ENCODE measurements around the gene ISLR2.
"Not testable (repeated sequence)": the region's sequence is repeated elsewhere in the genome, so short reads cannot be mapped to it uniquely, and the experiment has no call there.

Gene ISLR2

DNA sequence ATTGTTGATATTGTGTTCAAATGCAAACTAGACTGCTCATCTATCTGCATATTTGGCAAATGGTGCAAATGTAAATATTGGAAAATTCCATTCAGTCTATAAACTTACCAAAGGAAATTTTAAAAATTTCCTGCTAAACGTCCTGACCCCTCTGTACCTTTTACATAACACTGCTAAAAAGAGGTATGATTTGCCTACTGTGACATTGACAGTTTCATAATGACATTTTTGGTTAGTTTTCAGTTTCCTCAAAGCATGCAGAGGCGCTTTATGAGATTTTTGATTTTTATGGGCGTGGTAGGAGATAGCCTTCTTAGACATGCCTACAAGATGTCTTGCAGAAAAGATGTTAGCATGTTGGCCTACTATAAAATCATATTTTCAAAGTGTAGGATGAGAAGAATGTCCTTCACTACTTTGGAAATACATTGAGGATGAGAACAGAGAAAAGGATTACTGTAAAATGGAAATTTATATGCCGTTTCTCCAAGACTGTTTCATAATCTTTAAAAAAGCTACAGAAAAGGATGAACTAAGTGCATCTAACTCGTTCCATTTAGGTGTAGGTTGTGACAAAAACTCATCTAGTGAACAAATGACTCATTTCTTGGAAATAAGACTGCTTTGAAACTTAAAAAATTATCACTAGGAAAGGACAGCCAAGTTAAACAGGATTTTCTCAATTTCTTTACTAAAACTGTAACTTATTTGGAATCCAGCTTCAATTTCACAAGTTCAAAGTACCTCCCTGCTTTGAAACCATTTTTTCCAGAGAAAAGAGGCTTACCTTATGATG, 28.7 kb downstream of the ISLR2 start:
- no peak for DNase-seq

DNA sequence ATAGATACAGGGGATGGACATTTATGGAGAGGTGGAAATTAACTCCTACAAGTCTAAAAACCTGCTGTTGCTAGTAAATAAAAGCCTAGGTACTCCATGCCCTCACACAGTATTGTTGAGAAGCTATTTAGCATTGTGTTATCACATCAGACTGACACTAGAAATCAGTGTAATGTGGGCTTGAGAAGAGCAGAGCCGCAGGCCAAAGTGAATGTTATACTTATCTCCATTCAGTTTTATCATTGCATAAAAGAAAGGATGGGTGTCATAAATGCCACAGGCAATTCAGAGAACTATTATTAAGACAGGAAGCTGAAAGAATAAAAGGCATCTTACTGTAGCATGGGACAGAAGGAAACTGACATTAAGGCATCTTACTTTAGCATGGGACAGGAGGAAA, 29.4 kb downstream of the ISLR2 start:
- DNase-seq = no peak

DNA sequence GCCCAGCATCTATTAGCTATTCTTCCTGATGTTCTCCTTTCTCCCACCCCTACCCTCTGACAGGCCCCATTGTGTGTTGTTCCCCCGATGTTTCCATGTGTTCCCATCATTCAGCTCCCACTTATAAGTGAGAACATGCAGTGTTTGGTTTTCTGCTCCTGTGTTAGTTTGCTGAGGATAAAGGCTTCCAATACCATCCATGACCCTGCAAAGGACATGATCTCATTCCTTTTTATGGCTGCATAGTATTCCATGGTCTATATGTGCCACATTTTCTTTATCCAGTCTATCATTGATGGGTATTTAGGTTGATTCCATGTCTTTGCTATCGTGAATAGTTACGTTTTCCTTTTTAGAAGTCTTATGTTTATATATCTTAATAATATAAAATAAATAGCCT, 30.0 kb downstream of the ISLR2 start:
- DNase-seq = not testable (repeated sequence)

DNA sequence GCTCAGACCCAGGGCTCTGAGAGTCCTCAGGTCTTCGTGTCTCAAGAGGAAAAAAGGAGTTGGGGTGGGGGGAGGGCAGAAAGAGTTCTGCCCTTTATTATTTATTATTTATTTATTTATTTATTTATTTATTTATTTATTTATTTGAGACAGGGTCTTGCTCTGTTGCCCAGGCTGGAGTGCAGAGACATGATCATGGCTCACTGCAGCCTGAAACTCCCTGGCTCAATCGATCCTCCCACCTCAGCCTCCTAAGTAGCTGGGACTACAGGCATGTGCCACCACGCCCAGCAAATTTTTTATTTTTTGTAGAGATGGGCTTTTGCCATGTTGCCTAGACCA, 31.8 kb downstream of the ISLR2 start:
- DNase-seq = not testable (repeated sequence)

DNA sequence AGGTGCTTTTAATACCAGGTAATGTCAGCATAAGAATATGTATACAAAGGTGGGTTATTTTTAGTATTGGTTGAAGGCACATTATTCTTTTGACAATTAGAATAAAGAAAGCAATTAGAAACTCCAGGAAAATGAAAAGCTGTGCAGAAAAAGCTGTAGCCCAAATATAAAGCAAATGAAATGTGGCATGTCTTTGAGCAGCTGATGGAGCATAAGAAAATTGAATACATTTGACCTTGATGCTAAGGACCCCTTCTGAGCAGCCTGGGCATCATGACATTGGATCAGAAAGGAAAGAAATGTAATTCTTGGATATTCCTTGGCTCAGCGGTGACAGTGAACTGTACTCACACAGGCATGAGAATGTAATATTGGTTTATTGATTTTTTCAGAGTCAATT, 35.1 kb downstream of the ISLR2 start:
- DNase-seq = no peak

DNA sequence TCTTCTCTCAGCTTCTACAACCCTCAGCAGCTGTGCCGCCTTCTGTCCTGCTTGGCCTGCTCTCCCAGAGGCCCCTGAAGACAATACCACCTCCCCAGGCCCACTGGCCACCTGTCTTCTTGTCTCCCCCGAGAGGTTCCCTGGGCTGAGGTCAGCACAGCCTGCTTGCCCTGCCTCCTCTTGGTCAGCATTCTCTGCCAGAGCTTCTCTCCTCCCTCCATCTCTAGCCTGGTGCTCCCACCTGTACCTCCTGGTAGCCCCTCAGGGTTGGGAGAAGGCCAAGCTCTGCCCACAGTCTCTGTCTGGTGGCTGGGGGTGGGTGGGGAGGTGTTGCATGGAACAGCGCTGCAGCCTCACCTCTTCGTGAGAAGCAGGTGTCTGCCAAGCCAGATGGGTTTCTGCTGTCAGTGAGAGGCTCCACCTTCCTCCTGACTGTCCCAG, 37.5 kb downstream of the ISLR2 start:
- DNase-seq = no peak

DNA sequence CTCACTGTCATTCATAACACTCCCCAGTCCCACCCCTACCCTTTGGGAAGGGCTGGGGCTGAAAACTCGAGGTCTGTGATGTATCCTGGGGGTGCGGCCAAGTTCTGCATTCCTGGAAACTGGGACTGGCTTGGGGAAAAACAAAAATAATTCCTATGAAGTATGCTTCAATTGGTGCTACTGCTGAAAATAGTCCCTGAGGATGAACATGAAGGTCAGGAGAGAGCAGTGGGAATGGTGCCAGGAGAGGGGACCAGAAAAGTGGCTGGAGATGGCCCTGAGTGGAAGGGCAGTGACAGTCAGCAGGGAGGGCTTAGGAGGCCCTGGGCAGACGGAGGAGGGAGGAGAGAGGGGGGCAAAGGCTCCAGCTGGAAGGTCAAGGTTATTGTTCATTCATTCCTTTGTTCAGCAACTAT, 38.3 kb downstream of the ISLR2 start:
- no peak for DNase-seq

DNA sequence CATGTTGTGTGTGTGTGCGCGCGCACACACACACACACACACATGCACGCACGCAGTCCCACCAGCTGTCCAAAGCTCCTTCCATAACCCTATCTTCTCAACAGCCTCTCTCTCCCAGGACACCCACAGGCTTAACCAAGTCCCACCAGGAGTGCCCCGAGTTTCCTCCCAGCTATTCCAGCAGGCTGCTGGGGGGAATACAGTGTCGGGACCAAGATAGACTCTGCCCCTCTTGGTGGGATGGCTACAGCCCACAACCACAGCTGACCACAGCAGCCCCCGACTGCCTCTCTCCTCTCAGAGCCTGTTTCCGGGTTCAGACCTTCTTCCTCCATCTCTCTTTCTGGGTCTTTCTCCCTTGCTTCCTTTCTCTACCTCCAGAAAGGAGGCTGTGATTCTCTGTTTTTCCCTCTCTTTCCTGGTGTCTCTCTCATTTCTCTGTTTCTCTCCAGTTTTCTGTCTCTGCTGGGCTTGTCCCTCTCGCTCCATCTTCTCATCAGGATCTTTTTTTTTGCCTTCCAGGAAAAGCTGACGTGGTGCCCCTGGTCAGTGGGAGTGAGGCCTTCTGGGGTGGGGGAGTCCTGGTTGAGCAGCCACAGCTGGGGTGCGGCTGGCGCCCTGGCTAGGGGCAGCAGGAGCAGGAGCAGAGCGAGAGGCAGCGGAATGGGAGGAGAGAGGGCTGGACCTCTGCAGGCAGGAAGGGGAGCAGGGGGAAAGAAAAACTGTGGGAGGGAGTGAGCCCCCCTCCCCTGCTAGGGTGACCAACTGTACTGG, 39.9 kb downstream of the ISLR2 start:
- no peak for DNase-seq

DNA sequence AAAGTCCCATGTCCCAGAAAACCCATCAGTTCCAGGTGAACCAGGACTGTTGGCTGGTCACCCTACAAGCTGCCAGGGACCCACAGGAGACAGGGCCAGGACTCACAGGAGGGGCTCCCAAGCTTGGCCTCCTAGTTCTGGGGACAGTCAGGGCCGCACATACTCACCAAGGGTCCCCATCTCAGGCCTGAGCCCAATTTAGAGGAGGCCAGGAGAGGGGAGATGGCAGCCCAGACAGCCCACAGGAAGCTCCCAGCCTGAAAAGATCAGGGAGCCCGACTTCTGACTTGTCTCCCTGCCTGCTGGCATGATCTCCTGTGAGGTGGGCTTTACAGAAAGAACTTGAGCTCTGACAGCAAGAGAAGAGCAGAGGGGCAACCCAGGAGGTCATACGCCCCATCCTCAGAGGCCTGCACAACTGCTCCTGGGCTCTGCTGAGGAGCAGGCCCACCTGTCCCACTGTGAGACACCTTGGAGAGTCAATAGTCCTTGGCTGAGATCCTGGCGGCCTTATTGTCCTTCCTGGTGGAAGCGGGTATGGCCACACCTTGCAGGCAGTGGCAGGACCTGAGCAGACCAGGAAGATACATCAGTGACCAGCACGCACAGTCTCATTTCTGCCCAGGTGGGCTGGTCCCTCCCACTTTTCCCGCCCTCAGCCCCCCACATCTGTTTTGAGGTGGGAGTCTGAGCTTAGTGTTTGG, 40.6 kb downstream of the ISLR2 start:
- DNase-seq = no peak

DNA sequence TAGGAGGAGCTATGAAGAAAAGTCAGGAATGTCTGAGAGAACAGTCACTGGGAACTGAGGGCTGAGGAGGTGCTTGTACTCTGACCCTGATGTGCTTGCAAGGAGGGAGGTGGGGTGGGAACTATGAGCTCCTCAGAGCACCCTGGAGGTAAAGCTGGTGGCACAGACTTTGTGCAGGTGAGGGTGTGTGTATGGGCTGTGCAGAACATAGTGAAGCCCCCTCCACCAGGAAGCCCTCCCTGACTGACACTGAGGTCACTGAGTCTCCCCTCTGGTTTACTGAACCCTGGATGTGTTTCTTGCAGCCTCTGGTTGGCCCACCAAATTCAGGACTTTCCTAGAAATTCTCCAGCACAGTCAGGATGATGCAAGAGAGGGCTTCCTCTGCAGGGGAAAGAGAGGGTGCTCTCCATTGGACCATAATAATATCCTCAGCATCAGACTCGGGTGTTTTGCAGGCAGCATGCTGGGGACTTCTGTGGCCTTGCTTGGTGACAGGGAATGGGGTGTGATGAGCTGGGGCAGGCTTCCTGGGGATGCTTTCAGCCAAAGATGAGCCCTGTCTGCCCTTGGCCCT, 41.7 kb downstream of the ISLR2 start:
- DNase-seq = no peak

DNA sequence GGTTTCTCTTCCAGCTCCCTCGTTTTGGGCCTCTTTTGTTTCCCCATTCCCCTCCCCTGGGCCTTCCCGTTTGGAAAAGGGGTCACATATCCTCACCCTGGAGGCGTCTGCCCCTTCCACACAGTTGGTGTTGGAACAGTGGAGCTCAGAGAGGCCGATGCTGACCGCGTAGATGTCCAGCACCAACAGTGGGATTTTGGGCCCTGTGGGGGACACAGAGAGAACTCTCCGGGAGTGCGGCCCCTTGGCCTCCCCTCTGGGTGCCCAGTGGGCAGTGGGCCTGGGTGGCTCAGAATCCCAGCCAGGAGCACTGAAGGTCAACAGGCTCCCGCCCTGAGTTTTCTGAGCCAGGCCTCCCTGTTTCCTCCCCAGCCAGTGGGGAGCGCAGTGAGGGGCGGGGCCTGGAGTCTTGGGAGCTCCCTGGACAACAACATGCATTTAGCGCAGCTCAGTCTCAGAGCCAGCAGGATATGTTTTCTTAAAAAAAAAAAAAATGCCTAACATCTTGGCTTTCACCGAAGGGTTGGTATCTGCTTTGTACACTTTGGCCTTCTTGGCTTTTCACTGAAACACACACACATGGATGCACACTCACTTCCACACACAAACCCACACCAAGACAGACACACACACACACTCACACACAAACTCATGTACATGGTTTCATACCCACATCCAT, 42.5 kb downstream of the ISLR2 start:
- no peak for DNase-seq

DNA sequence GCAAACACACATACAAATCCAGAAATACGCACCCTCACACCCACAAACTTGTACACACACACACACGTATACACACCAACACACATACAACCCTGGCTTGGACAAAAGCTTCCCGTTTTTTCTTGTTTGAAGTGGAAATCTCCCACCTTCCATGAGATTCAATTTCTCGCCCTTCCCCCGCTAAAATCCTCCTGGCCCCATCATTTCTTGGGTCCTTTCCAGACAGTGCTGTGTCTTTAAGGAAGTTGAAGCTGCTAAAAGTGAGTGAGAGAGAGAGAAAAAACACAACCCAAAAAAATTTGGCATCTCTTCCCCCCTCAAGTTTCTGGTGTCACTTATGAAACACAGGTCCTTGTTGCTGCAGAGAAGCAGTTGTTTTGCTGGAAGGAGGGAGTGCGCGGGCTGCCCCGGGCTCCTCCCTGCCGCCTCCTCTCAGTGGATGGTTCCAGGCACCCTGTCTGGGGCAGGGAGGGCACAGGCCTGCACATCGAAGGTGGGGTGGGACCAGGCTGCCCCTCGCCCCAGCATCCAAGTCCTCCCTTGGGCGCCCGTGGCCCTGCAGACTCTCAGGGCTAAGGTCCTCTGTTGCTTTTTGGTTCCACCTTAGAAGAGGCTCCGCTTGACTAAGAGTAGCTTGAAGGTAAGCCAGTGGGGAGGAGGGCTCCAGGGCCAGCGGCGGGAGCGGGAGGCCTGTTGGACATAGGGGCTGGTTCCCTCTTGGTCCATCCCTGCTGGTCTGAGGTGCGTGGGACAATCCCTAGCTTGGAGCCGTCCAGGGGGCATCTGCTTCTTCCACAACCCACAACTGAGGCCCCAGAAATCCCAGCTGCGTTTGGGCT, 43.2 kb downstream of the ISLR2 start, which contains the start of gene ISLR:
Gene ISLR (plus strand): TSS at position 331 of the 839 bp plus-strand sequence. CDS start 1,149 bp downstream, outside the sequence.
- DNase-seq = no peak

DNA sequence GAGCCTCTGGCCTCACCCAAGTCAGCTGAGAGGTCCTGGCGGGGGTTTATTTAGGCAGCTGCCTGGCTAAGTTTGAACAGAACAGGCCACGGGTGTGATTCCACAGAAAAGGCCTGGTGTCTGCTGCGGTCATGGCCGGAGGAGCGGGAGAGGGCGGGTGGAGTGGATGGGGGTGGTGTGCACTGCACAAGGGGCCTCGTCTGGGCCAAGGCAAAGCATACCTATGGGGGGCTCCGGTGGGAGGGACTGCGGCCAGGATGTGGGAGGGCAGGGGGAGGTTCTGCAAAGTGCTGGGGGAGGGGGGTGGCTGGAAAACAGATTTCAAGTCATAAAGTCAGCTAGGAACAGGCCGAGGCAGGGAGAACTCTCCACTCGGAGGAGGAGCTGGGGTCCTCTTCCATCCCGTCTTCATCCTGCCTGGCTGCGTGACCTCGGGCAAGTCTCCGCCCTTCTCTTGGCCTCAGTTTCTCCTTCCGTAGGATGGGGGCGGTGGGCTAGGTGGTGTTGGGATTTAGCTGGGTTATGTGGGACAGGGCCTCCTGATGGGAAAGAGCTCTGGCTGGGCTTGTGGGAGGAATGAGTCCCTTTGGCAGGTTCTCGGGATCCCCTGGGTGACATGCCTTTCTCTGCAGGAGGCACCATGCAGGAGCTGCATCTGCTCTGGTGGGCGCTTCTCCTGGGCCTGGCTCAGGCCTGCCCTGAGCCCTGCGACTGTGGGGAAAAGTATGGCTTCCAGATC, 44.0 kb downstream of the ISLR2 start:
- DNase-seq = no peak

DNA sequence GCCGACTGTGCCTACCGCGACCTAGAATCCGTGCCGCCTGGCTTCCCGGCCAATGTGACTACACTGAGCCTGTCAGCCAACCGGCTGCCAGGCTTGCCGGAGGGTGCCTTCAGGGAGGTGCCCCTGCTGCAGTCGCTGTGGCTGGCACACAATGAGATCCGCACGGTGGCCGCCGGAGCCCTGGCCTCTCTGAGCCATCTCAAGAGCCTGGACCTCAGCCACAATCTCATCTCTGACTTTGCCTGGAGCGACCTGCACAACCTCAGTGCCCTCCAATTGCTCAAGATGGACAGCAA, 44.5 kb downstream of the ISLR2 start:
- DNase-seq = no peak

DNA sequence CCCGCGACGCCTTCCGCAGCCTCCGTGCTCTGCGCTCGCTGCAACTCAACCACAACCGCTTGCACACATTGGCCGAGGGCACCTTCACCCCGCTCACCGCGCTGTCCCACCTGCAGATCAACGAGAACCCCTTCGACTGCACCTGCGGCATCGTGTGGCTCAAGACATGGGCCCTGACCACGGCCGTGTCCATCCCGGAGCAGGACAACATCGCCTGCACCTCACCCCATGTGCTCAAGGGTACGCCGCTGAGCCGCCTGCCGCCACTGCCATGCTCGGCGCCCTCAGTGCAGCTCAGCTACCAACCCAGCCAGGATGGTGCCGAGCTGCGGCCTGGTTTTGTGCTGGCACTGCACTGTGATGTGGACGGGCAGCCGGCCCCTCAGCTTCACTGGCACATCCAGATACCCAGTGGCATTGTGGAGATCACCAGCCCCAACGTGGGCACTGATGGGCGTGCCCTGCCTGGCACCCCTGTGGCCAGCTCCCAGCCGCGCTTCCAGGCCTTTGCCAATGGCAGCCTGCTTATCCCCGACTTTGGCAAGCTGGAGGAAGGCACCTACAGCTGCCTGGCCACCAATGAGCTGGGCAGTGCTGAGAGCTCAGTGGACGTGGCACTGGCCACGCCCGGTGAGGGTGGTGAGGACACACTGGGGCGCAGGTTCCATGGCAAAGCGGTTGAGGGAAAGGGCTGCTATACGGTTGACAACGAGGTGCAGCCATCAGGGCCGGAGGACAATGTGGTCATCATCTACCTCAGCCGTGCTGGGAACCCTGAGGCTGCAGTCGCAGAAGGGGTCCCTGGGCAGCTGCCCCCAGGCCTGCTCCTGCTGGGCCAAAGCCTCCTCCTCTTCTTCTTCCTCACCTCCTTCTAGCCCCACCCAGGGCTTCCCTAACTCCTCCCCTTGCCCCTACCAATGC, 45.1 kb downstream of the ISLR2 start:
- DNase-seq = no peak

DNA sequence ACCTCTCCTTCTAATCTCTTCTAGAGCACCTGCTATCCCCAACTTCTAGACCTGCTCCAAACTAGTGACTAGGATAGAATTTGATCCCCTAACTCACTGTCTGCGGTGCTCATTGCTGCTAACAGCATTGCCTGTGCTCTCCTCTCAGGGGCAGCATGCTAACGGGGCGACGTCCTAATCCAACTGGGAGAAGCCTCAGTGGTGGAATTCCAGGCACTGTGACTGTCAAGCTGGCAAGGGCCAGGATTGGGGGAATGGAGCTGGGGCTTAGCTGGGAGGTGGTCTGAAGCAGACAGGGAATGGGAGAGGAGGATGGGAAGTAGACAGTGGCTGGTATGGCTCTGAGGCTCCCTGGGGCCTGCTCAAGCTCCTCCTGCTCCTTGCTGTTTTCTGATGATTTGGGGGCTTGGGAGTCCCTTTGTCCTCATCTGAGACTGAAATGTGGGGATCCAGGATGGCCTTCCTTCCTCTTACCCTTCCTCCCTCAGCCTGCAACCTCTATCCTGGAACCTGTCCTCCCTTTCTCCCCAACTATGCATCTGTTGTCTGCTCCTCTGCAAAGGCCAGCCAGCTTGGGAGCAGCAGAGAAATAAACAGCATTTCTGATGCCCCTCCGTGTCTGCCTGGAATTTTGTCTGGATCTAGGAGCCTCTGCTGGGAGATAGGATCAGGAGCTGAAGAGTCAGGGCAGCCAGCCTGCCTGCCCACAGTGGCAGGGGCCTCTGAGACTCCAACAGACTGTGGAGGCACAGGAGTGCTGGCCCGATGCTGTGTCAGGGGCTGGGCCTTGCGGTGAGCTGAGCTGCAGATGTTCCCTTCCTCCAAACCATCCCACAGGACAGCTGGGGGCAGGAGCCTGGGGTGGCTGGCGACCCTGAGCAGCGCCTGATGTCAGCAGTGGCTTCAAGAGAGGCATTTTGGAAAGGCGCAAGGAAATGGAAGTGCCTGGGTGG, 46.2 kb downstream of the ISLR2 start:
- no peak for DNase-seq

DNA sequence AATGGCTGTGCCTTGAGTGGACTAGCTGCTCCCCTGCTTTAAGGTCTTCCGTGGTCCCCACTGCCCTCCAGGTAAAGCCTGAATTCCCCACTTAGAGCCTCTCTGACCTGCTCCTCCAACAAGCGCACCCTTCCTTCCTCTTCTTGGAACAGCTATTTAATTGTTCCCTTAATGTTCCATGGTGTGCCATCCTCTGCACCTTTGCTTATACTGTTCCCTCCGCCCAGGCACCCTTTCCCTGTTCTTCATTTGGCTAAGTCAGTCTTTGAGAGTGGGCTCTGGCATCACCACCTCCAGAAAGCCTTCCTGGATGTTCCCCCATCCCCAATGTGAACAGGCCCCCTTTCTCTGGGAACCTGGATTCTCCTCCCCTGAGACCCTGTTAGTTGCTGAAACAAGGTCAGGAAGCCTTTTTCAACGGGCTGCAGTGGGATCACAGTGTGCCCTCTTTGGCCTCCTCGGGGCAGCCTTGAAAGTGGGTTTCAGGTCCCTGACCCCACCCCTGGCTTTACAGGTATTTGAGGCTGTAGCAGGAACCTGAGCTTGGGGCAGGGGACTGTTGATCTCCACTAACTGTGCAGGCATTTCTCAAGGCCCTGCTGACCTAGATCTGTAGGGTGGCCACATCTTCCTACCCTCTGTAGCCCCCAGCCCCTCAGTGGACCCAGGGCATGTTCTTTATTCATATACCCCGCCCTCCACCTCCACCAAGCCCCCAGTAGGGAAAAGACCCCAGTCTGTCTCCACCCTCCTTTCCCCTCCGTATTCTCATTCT, 48.1 kb downstream of the ISLR2 start:
- DNase-seq = no peak
